Measurements from ENCODE around the gene UBA7. TPM values are rescaled to one million over a fixed set of nuclear protein-coding genes. Genes with fewer than 3 reads are reported as not detected.

Gene UBA7
- total and polyA plus RNA-seq, 2 experiments from 2014 or later = 14.7 to 21.6 TPM

GRCh38 chr3:49772703-49773102, 41.0 kb downstream of the UBA7 start:
- H4K20me1 ChIP-seq (ENCODE audit: insufficient read depth, poor library complexity, severe bottlenecking) = peaks cover 46% of the 10 kb centered on the region
- H3K9me3 ChIP-seq (ENCODE audit: low read depth) = no peaks in the 10 kb centered on the region
- no peak overlapping the region for H3K4me2 ChIP-seq
- no peaks in the 10 kb centered on the region for H3K27me3 ChIP-seq
- H3K36me3 ChIP-seq (replicated peaks; ENCODE audit: insufficient read depth, low read depth) = no peaks in the 10 kb centered on the region
- H3K27ac ChIP-seq = no peak overlapping the region
- no peak overlapping the region for H2AFZ ChIP-seq
- TF ChIP-seq EZH2 (IDR thresholded peaks at IDR 0.05; ENCODE audit: borderline replicate concordance) (no peak), CTCF (IDR thresholded peaks at IDR 0.05; ENCODE audit: poor library complexity) (no peak), EZH2phosphoT487 (IDR thresholded peaks at IDR 0.05; ENCODE audit: low read depth, severe bottlenecking, unreplicated experiment) (no peak)
- WGBS (ENCODE audit: low lambda C conversion rate, missing lambda C conversion rate) = 91% methylated on average over 2 of the region's 2 CpGs
- peaks cover 96% of the 10 kb centered on the region for H3K79me2 ChIP-seq
- DNase-seq (ENCODE audit: low spot score) = no peak
- no peak overlapping the region for H3K4me3 ChIP-seq
- no peaks in the 10 kb centered on the region for H3K9me2 ChIP-seq (replicated peaks; ENCODE audit: insufficient read depth)
- no peaks in the 10 kb centered on the region for H3K4me1 ChIP-seq (ENCODE audit: insufficient read depth)

- Histone ChIP-seq H3K4me2 (no peak overlapping the region), H3K4me3 (no peak overlapping the region), H3K27ac (no peak overlapping the region), H4K20me1 (ENCODE audit: insufficient read depth, poor library complexity, severe bottlenecking) (peaks cover 51% of the 10 kb centered on the region), H3K4me1 (ENCODE audit: insufficient read depth) (no peaks in the 10 kb centered on the region), H3K9me2 (replicated peaks; ENCODE audit: insufficient read depth) (no peaks in the 10 kb centered on the region), H2AFZ (no peak overlapping the region), H3K79me2 (peaks cover 96% of the 10 kb centered on the region), H3K27me3 (no peaks in the 10 kb centered on the region), H3K9me3 (ENCODE audit: low read depth) (no peaks in the 10 kb centered on the region), H3K36me3 (replicated peaks; ENCODE audit: insufficient read depth, low read depth) (no peaks in the 10 kb centered on the region)
- TF ChIP-seq CTCF (IDR thresholded peaks at IDR 0.05; ENCODE audit: poor library complexity) (no peak), EZH2phosphoT487 (IDR thresholded peaks at IDR 0.05; ENCODE audit: low read depth, severe bottlenecking, unreplicated experiment) (no peak), EZH2 (IDR thresholded peaks at IDR 0.05; ENCODE audit: borderline replicate concordance) (no peak)
- WGBS (ENCODE audit: low lambda C conversion rate, missing lambda C conversion rate) = 94% methylated on average over 1 of the region's 1 CpG
- no peak for DNase-seq (ENCODE audit: low spot score)
These were observed 42.3 kb downstream of the UBA7 start for GRCh38 chr3:49771340-49771938.

- no peaks in the 10 kb centered on the region for H3K36me3 ChIP-seq (replicated peaks; ENCODE audit: insufficient read depth, low read depth)
- H3K9me3 ChIP-seq (ENCODE audit: low read depth) = no peaks in the 10 kb centered on the region
- H3K27ac ChIP-seq = no peak overlapping the region
- H2AFZ ChIP-seq = no peak overlapping the region
- no peaks in the 10 kb centered on the region for H3K9me2 ChIP-seq (replicated peaks; ENCODE audit: insufficient read depth)
- H3K4me1 ChIP-seq (ENCODE audit: insufficient read depth) = no peaks in the 10 kb centered on the region
- H3K4me3 ChIP-seq = no peak overlapping the region
- H4K20me1 ChIP-seq (ENCODE audit: insufficient read depth, poor library complexity, severe bottlenecking) = peaks cover 51% of the 10 kb centered on the region
- no peaks in the 10 kb centered on the region for H3K27me3 ChIP-seq
- TF ChIP-seq EZH2phosphoT487 (IDR thresholded peaks at IDR 0.05; ENCODE audit: low read depth, severe bottlenecking, unreplicated experiment) (no peak), EZH2 (IDR thresholded peaks at IDR 0.05; ENCODE audit: borderline replicate concordance) (no peak), CTCF (IDR thresholded peaks at IDR 0.05; ENCODE audit: poor library complexity) (no peak)
- DNase-seq (ENCODE audit: low spot score) = no peak
- H3K4me2 ChIP-seq = no peak overlapping the region
- H3K79me2 ChIP-seq = peaks cover 98% of the 10 kb centered on the region
These were observed 43.8 kb downstream of the UBA7 start for GRCh38 chr3:49769926-49770325.

Data from hepatocyte (in vitro differentiated cells).